GM19395 (cell line): ENCODE measurements around the gene MED13L.
"Not testable (repeated sequence)": the region's sequence is repeated elsewhere in the genome, so short reads cannot be mapped to it uniquely, and the experiment has no call there.

Experiments
- ATAC-seq: cut with Tn5 transposase; IDR thresholded peaks from one replicate; pipeline ENCODE4 v1.9.1; 2021; ENCODE audit warnings: mild to moderate bottlenecking, moderate library complexity; ENCODE audit not compliant: unreplicated experiment

The MED13L gene

GRCh38 chr12:116303929-116304328 is 26.4 kb upstream of the MED13L start:
- ATAC-seq: no peak

GRCh38 chr12:116303066-116303465 is 25.6 kb upstream of the MED13L start:
- no peak for ATAC-seq

- no peak for ATAC-seq
Measured at GRCh38 chr12:116302166-116303058, 24.9 kb upstream of the MED13L start.

- no peak for ATAC-seq
Measured at GRCh38 chr12:116301621-116302020, 24.1 kb upstream of the MED13L start.

GRCh38 chr12:116299665-116300328 is 22.3 kb upstream of the MED13L start:
- ATAC-seq: no peak

GRCh38 chr12:116299064-116299463 is 21.6 kb upstream of the MED13L start:
- no peak for ATAC-seq

- no peak for ATAC-seq
Measured at GRCh38 chr12:116298578-116298977, 21.1 kb upstream of the MED13L start.

- no peak for ATAC-seq
Measured at GRCh38 chr12:116297224-116297834, 19.8 kb upstream of the MED13L start.

GRCh38 chr12:116295327-116296263 is 18.1 kb upstream of the MED13L start:
- no peak for ATAC-seq

GRCh38 chr12:116294454-116295165 is 17.1 kb upstream of the MED13L start:
- ATAC-seq: no peak

- no peak for ATAC-seq
Measured at GRCh38 chr12:116293687-116294453, 16.4 kb upstream of the MED13L start.

- ATAC-seq: no peak
Measured at GRCh38 chr12:116291218-116291617, 13.7 kb upstream of the MED13L start.

- ATAC-seq: no peak
Measured at GRCh38 chr12:116288735-116289134, 11.2 kb upstream of the MED13L start.

- no peak for ATAC-seq
Measured at GRCh38 chr12:116287842-116288301, 10.4 kb upstream of the MED13L start.

- ATAC-seq: no peak
Measured at GRCh38 chr12:116284396-116284795, 6.9 kb upstream of the MED13L start.

GRCh38 chr12:116283881-116284280 is 6.4 kb upstream of the MED13L start:
- ATAC-seq: not testable (repeated sequence)

- no peak for ATAC-seq
Measured at GRCh38 chr12:116282371-116283286, 5.1 kb upstream of the MED13L start.
